OCI-LY7 (cell line): Measurements from ENCODE around the gene ARMH4.

Source experiments
- CTCF ChIP-seq: fragments of 200-600 bp; sonication (generic); conservative IDR thresholded peaks from 2 replicates; pipeline ENCODE4 v1.5.1; 2014; ENCODE audit warnings: mild to moderate bottlenecking, antibody characterized with exemption, low read length, moderate library complexity, mixed read lengths
- EZH2phosphoT487 ChIP-seq: fragments of 200-600 bp; sonication (generic); IDR thresholded peaks from 2 replicates; pipeline ENCODE4 v1.6.1; 2018; ENCODE audit warnings: low read depth, borderline replicate concordance, mild to moderate bottlenecking, mixed run types, antibody characterized with exemption, low read length, moderate library complexity, mixed read lengths

GRCh38 chr14:58193542-58193941 is 41.5 kb upstream of the ARMH4 start:
- TF ChIP-seq CTCF (no peak), EZH2phosphoT487 (no peak)
